Measurements from ENCODE around the gene VASH1. TPM values are rescaled to one million over a fixed set of nuclear protein-coding genes. Genes with fewer than 3 reads are reported as not detected.

Gene VASH1
- total RNA-seq, 3 donors from 2014 or later = 5.6 to 7.8 (median 5.8) TPM

DNA sequence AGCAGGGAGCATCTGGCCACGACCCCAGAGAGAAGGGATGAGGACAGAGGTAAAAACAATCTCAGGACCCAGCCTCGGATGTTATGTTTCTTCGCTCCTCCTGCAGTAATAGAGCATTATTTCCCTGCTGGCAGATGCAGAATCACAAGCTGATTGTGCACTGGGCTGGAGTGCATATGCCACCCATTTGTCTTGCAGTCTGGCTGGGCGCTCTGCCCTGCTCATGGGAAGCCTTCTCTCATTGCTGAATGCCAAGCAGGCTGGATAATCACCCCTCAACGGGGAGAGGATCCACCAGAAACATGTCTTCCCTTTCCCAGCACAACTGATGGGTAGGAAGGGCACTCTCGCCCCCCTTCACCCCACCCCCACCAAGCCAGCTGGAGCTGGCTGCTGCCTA is 8.5 kb upstream of the VASH1 start:
- no peaks in the 10 kb centered on the region for H3K4me1 ChIP-seq
- no peaks in the 10 kb centered on the region for H3K36me3 ChIP-seq
- H3K4me3 ChIP-seq = no peak overlapping the region
- H3K9me3 ChIP-seq = no peaks in the 10 kb centered on the region
- intact Hi-C loops (cut with DNase I; ENCODE audit: low total_unique reads) = no loop called here
- no peaks in the 10 kb centered on the region for H3K27me3 ChIP-seq
- TF ChIP-seq POLR2AphosphoS5 (IDR thresholded peaks at IDR 0.05) (no peak), POLR2A (IDR thresholded peaks at IDR 0.05) (no peak)
- TF ChIP-seq, protein P1, sequence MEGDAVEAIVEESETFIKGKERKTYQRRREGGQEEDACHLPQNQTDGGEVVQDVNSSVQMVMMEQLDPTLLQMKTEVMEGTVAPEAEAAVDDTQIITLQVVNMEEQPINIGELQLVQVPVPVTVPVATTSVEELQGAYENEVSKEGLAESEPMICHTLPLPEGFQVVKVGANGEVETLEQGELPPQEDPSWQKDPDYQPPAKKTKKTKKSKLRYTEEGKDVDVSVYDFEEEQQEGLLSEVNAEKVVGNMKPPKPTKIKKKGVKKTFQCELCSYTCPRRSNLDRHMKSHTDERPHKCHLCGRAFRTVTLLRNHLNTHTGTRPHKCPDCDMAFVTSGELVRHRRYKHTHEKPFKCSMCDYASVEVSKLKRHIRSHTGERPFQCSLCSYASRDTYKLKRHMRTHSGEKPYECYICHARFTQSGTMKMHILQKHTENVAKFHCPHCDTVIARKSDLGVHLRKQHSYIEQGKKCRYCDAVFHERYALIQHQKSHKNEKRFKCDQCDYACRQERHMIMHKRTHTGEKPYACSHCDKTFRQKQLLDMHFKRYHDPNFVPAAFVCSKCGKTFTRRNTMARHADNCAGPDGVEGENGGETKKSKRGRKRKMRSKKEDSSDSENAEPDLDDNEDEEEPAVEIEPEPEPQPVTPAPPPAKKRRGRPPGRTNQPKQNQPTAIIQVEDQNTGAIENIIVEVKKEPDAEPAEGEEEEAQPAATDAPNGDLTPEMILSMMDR (IDR thresholded peaks at IDR 0.05) = no peak
- no peak overlapping the region for H3K27ac ChIP-seq
- no peak for DNase-seq (ENCODE audit: low spot score in 2 of 2)

DNA sequence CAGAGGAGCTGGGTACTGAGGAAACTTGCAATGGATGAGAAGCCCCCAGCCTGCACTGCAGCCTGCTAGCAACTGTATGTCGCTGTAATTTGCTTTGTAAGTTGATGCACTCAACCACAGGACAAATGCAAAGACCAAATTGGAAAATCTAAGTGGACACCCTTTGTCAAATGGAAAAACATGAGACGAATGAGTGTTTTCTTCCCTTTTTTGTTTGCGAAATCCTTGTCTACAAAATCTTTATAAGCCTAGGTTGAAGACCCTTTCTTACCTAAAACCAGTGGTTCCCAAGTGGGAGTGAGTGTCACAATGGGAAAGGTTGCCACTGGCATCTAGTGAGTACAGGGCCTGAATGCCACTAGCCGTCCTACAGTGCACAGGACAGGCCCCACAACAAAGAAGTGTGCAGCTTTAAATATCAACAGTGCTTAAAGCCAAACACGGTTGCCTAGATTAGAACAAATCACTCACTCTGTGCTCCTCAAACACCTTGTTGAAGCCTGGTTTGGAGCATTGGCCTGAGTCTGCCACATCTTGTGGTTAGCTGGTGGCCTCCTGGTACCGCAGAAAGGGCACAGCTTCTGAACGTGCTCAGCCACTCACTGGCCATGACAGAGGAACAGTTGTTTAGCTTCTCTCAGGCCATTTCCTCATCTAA is 7.6 kb upstream of the VASH1 start:
- H3K36me3 ChIP-seq = no peaks in the 10 kb centered on the region
- H3K4me3 ChIP-seq = no peak overlapping the region
- no peak for TF ChIP-seq POLR2A (IDR thresholded peaks at IDR 0.05)
- TF ChIP-seq POLR2AphosphoS5 (IDR thresholded peaks at IDR 0.05) = no peak
- TF ChIP-seq, protein P1 (IDR thresholded peaks at IDR 0.05) = no peak
- no peaks in the 10 kb centered on the region for H3K9me3 ChIP-seq
- no peaks in the 10 kb centered on the region for H3K27me3 ChIP-seq
- DNase-seq (ENCODE audit: low spot score in 2 of 2) = peak in 1 of 2 donors; percentile 11
- no peak overlapping the region for H3K27ac ChIP-seq
- intact Hi-C loops (cut with DNase I; ENCODE audit: low total_unique reads) = no loop called here
- no peaks in the 10 kb centered on the region for H3K4me1 ChIP-seq

DNA sequence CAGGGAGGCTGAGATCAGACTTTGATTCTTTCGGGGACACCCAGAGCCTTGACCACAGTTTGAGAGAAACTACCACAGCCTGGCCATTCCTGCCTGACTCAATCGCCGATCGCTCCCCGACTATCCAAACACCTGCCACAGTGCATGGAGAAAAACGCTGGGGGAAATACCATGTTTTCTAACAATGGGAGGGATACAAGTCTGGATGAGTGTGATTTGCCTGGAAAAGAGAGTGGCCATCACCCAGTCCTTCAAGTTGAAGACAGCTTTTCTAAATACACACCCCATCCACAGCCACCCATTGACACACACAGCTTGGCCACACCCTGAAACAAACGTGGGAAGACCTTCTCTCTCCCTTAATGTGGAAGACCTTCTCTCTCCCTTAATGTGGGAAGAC is 6.7 kb upstream of the VASH1 start:
- no peaks in the 10 kb centered on the region for H3K36me3 ChIP-seq
- no peaks in the 10 kb centered on the region for H3K27me3 ChIP-seq
- no peak for DNase-seq (ENCODE audit: low spot score in 2 of 2)
- no peaks in the 10 kb centered on the region for H3K4me1 ChIP-seq
- H3K27ac ChIP-seq = no peak overlapping the region
- H3K4me3 ChIP-seq = no peak overlapping the region
- TF ChIP-seq, protein P1 (IDR thresholded peaks at IDR 0.05) = no peak
- TF ChIP-seq POLR2AphosphoS5 (IDR thresholded peaks at IDR 0.05) = no peak
- no peak for TF ChIP-seq POLR2A (IDR thresholded peaks at IDR 0.05)
- H3K9me3 ChIP-seq = no peaks in the 10 kb centered on the region
- intact Hi-C loops (cut with DNase I; ENCODE audit: low total_unique reads) = no loop called here

DNA sequence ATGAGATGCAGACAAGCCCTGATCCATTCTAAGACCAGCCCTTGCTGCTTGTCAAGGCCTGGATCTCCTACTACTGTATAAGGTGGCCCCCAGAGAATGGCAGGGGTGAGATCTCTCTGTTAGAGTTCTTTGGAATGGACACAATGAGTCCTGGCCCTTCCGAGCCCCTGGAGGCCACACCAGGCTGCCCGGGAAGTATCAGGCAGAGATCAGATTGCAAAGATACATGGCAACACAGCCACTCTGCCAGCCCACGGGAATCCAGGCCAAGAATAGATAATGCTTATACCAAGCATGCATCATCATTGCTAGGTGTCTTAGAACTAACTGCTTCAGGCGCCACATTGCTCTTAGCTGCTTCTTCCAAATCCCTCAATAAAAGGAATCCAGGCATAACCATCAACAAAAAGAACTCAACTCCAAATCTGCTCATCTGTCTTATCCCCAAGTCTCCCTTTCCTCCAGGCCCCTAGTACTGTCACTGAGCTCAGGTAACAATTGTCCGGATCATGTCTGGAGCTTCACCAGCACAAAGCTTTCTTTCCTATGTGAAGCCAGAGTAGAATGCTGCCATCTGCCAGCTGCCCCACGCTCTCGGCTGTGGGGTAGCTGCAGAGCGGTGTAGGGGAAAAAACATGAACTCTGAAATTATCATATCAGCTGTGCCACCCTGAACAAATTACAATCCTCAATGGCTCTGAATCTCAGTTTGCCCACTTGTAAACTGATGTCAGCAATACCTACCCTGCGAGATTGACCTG is 5.5 kb upstream of the VASH1 start:
- DNase-seq (ENCODE audit: low spot score in 2 of 2) = no peak
- H3K27me3 ChIP-seq = no peaks in the 10 kb centered on the region
- intact Hi-C loops (cut with DNase I; ENCODE audit: low total_unique reads) = no loop called here
- TF ChIP-seq POLR2A (IDR thresholded peaks at IDR 0.05) (no peak), POLR2AphosphoS5 (IDR thresholded peaks at IDR 0.05) (no peak)
- TF ChIP-seq, protein P1 (IDR thresholded peaks at IDR 0.05) = no peak
- no peaks in the 10 kb centered on the region for H3K9me3 ChIP-seq
- H3K36me3 ChIP-seq = no peaks in the 10 kb centered on the region
- no peaks in the 10 kb centered on the region for H3K4me1 ChIP-seq
- no peak overlapping the region for H3K27ac ChIP-seq
- H3K4me3 ChIP-seq = no peak overlapping the region

DNA sequence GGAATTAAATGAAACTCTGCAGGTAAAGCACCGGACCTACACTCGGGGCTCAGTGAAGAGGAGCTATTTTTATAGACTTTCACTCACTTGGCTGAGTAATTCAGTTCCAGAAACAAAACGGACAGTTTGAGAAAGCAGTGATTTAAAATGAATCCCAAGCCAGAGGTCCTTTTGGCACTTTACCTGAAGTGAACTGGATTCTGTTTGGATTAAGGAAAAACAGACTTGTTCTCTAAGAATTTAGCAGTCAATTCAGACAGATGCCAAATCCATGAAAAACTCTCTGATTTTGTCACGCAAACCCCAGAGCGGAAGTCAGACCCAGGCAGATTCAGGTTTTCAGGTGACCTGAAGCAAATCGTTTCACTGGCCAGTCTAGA is 4.9 kb upstream of the VASH1 start:
- Histone ChIP-seq H3K27ac (no peak overlapping the region), H3K27me3 (no peaks in the 10 kb centered on the region), H3K4me3 (no peak overlapping the region), H3K36me3 (no peaks in the 10 kb centered on the region), H3K9me3 (no peaks in the 10 kb centered on the region), H3K4me1 (no peaks in the 10 kb centered on the region)
- TF ChIP-seq, protein P1 (IDR thresholded peaks at IDR 0.05) = no peak
- TF ChIP-seq POLR2A (IDR thresholded peaks at IDR 0.05) (no peak), POLR2AphosphoS5 (IDR thresholded peaks at IDR 0.05) (no peak)
- intact Hi-C loops (cut with DNase I; ENCODE audit: low total_unique reads) = no loop called here
- DNase-seq (ENCODE audit: low spot score in 2 of 2) = no peak

All from breast epithelium (tissue), 4 donors.